Peyer's patch (tissue), 4 donors: ENCODE data around the gene TMEM45A. TPM values are rescaled to one million over a fixed set of nuclear protein-coding genes. Genes with fewer than 3 reads are reported as not detected.

Experiments
- DNase-seq, 3 donors: peaks; one replicate each; pipeline ENCODE4 v3.0.0-alpha.2; 2017 to 2019
- H3K27ac ChIP-seq, 4 donors: fragments of 200-600 bp; sonication (generic); one replicate each; pipeline ENCODE4 v1.5.1; 2016 to 2019
- H3K27me3 ChIP-seq, 2 donors: fragments of 200-600 bp; sonication (generic); one replicate each; pipeline ENCODE4 v1.5.1; 2019
- H3K36me3 ChIP-seq, 3 donors: fragments of 200-600 bp; sonication (generic); one replicate each; pipeline ENCODE4 v1.5.1; 2016 to 2019
- H3K4me1 ChIP-seq, 4 donors: fragments of 200-600 bp; sonication (generic); one replicate each; pipeline ENCODE4 v1.5.1; 2016 to 2019
- H3K4me3 ChIP-seq, 4 donors: fragments of 200-600 bp; sonication (generic); 1 replicate in 3 of 4; 2 replicates in 1 of 4; pipeline ENCODE4 v1.5.1; 2016 to 2019; ENCODE audit warnings: mild to moderate bottlenecking in 1 of 4
- H3K9me3 ChIP-seq, 4 donors: fragments of 200-600 bp; sonication (generic); one replicate each; pipeline ENCODE4 v1.5.1; 2016 to 2019; ENCODE audit warnings: mild to moderate bottlenecking in 1 of 4
- POLR2A ChIP-seq, 2 donors: fragments of 450-650 bp; IDR thresholded peaks; one replicate each; pipeline ENCODE4 v1.5.1; 2017; ENCODE audit warnings: antibody characterized with exemption in 2 of 2, mild to moderate bottlenecking in 2 of 2, moderate library complexity in 2 of 2
- total RNA-seq, 4 donors: library from RNA; depleted of rRNA; stranded (reverse); fragments of >200 nt; gene quantifications; one replicate each; pipeline ENCODE4 v1.1.0, GENCODE V29; 2016
- TF ChIP-seq, protein P1 (sequence below), 6 experiments: fragments of 450-650 bp in 4 of 6; fragments of 200-600 bp in 2 of 6; sonication (generic) in 1 of 6; IDR thresholded peaks; one replicate each; pipeline ENCODE4 v1.5.1; 2017 to 2019; ENCODE audit warnings: antibody characterized with exemption in 6 of 6, mild to moderate bottlenecking in 3 of 6, moderate library complexity in 1 of 6

Gene TMEM45A
- total RNA-seq, 4 donors from 2014 or later, result 0.66 to 5.3 (median 4.7) TPM; not detected in 1

DNA sequence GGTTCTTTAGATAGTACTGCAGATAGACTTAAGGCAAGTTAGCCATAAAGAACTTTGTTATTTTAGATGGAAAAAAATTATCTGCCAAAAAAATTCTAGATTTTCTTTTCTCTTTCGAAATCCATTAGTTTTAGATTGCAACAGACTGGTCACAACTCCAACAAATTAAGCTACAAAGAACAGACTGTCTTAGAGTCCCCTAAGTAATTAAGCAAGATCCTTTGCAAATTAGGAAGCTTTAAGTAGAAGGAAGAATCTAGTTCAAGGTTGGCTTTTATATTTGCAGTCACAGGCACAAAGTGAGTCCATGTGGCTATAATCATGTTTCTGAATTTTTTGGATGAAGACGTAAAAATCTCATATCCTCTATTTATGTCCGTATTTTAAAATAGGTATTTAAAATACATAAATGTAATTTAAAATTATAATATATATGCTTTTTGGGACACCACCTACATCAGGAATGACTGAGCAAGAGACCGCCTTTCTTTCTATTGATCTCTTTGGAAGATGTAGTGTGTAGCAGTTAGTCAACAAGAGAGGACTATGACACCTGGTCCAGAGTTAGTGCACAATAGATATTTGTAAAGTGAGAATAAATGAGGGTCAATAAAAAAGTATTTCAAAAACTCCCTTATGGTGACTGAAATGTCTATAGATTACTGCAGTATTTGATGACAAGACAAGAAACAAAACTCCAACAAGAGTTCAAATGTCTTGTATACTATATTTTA lies 34.4 kb downstream of the TMEM45A start:
- TF ChIP-seq, protein P1, sequence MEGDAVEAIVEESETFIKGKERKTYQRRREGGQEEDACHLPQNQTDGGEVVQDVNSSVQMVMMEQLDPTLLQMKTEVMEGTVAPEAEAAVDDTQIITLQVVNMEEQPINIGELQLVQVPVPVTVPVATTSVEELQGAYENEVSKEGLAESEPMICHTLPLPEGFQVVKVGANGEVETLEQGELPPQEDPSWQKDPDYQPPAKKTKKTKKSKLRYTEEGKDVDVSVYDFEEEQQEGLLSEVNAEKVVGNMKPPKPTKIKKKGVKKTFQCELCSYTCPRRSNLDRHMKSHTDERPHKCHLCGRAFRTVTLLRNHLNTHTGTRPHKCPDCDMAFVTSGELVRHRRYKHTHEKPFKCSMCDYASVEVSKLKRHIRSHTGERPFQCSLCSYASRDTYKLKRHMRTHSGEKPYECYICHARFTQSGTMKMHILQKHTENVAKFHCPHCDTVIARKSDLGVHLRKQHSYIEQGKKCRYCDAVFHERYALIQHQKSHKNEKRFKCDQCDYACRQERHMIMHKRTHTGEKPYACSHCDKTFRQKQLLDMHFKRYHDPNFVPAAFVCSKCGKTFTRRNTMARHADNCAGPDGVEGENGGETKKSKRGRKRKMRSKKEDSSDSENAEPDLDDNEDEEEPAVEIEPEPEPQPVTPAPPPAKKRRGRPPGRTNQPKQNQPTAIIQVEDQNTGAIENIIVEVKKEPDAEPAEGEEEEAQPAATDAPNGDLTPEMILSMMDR (IDR thresholded peaks at IDR 0.05), result no peak
- no peak for TF ChIP-seq POLR2A (IDR thresholded peaks at IDR 0.05)
- Histone ChIP-seq H3K27ac (no peak overlapping the region), H3K4me3 (no peak overlapping the region), H3K9me3 (no peaks in the 10 kb centered on the region), H3K4me1 (no peaks in the 10 kb centered on the region), H3K27me3 (no peaks in the 10 kb centered on the region), H3K36me3 (no peaks in the 10 kb centered on the region)
- no peak for DNase-seq

- Histone ChIP-seq H3K27ac (no peak overlapping the region), H3K4me3 (no peak overlapping the region), H3K9me3 (no peaks in the 10 kb centered on the region), H3K27me3 (no peaks in the 10 kb centered on the region), H3K4me1 (no peaks in the 10 kb centered on the region), H3K36me3 (no peaks in the 10 kb centered on the region)
- no peak for DNase-seq
- TF ChIP-seq, protein P1 (IDR thresholded peaks at IDR 0.05), result no peak
- TF ChIP-seq POLR2A (IDR thresholded peaks at IDR 0.05), result no peak
These were observed 34.9 kb downstream of the TMEM45A start for GRCh38 chr3:100527347-100527735.

- H3K27ac ChIP-seq, result no peak overlapping the region
- no peak overlapping the region for H3K4me3 ChIP-seq
- no peaks in the 10 kb centered on the region for H3K36me3 ChIP-seq
- TF ChIP-seq POLR2A (IDR thresholded peaks at IDR 0.05), result no peak
- TF ChIP-seq, protein P1 (IDR thresholded peaks at IDR 0.05), result no peak
- no peaks in the 10 kb centered on the region for H3K4me1 ChIP-seq
- no peaks in the 10 kb centered on the region for H3K9me3 ChIP-seq
- DNase-seq, result no peak
- no peaks in the 10 kb centered on the region for H3K27me3 ChIP-seq
These were observed 38.7 kb downstream of the TMEM45A start for GRCh38 chr3:100531093-100531492.

GRCh38 chr3:100532411-100532810 lies 40.0 kb downstream of the TMEM45A start:
- Histone ChIP-seq H3K27me3 (no peaks in the 10 kb centered on the region), H3K9me3 (no peaks in the 10 kb centered on the region), H3K27ac (no peak overlapping the region), H3K4me3 (no peak overlapping the region), H3K4me1 (no peaks in the 10 kb centered on the region), H3K36me3 (no peaks in the 10 kb centered on the region)
- no peak for TF ChIP-seq POLR2A (IDR thresholded peaks at IDR 0.05)
- TF ChIP-seq, protein P1 (IDR thresholded peaks at IDR 0.05), result no peak
- no peak for DNase-seq

DNA sequence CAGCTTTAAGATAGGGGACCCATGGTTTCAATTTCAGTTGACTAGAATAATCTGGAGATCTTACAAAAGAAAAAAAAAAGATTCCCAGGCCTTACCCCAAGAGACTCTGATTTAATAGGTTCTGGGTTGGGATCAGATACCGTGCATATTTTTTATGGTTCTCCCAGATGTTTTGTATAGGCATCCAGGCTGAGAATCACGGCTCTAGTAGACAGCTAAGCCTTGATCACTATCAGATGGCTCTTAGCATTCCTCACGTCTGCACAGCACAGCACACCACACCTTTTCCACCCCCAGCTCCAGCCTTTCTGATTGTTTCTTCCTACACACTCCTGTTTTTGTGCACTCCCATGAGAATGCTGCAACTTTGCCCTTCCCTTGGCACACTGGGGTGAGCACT lies 40.8 kb downstream of the TMEM45A start:
- Histone ChIP-seq H3K9me3 (no peaks in the 10 kb centered on the region), H3K4me3 (no peak overlapping the region), H3K36me3 (no peaks in the 10 kb centered on the region), H3K4me1 (no peaks in the 10 kb centered on the region), H3K27ac (no peak overlapping the region), H3K27me3 (no peaks in the 10 kb centered on the region)
- no peak for DNase-seq
- no peak for TF ChIP-seq POLR2A (IDR thresholded peaks at IDR 0.05)
- TF ChIP-seq, protein P1 (IDR thresholded peaks at IDR 0.05), result no peak

DNA sequence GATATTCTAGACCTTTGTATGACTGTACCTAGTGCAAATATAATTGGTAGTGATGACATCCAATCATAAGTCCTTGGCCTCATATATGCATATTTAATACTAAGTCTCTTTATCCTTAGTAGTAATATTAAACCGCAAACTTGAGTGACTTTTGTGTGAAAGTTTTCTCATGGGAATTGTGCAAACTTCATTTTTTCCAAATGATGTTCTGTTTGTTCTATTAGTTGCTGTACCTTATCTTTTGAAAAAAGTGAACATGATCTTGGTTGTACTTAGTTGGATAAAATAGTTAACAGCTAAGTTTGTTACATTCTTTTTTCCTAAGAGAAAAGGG lies 43.2 kb downstream of the TMEM45A start:
- TF ChIP-seq POLR2A (IDR thresholded peaks at IDR 0.05), result no peak
- TF ChIP-seq, protein P1 (IDR thresholded peaks at IDR 0.05), result no peak
- Histone ChIP-seq H3K27ac (no peak overlapping the region), H3K36me3 (no peaks in the 10 kb centered on the region), H3K9me3 (no peaks in the 10 kb centered on the region), H3K4me1 (no peaks in the 10 kb centered on the region), H3K27me3 (no peaks in the 10 kb centered on the region), H3K4me3 (no peak overlapping the region)
- DNase-seq, result no peak
